K562 (cell line): ENCODE data around the gene ZBTB16.

Source experiments
- ESRRA ChIP-seq: fragments of 450-650 bp; IDR thresholded peaks from 2 replicates; pipeline ENCODE4 v1.6.1; 2014; ENCODE audit warnings: low read depth, mild to moderate bottlenecking, moderate library complexity, borderline replicate concordance
- EWSR1 ChIP-seq: fragments of 450-650 bp; IDR thresholded peaks from 2 replicates; pipeline ENCODE4 v1.6.1; 2018; ENCODE audit warnings: borderline replicate concordance, mild to moderate bottlenecking, low read depth, moderate library complexity; ENCODE audit not compliant: partially characterized antibody
- KDM1A ChIP-seq, 2 experiments: fragments of 450-650 bp; IDR thresholded peaks; 2 replicates each; pipeline ENCODE4 v1.6.1; 2016; ENCODE audit warnings: mild to moderate bottlenecking in 2 of 2
- PRPF4 ChIP-seq: fragments of 200-400 bp; formaldehyde crosslinking; IDR thresholded peaks from one replicate; pipeline ENCODE4 v1.6.1; 2017; ENCODE audit warnings: low read length, low read depth, mild to moderate bottlenecking; ENCODE audit not compliant: insufficient read depth, poor library complexity, severe bottlenecking
- SRF ChIP-seq, 2 experiments: fragments of 250-450, 450-650 bp in 1 of 2; sonication (Bioruptor Pico) in 1 of 2; sonication (generic) in 1 of 2; formaldehyde crosslinking; IDR thresholded peaks; 2 replicates each; pipeline versions ENCODE4 v1.5.0 to v1.5.1; 2020 to 2022; ENCODE audit warnings: mild to moderate bottlenecking in 1 of 2, missing genetic modification reagents in 1 of 2
- ZNF217 ChIP-seq: sonication (generic); formaldehyde crosslinking; IDR thresholded peaks from 2 replicates; pipeline ENCODE4 v1.8.0; 2022; ENCODE audit warnings: mild to moderate bottlenecking, missing genetic modification reagents
- TF ChIP-seq, protein P1 (sequence below): IDR thresholded peaks from 2 replicates; pipeline ENCODE4 v1.6.1; 2014; ENCODE audit warnings: antibody characterized with exemption
- TF ChIP-seq, protein P2 (sequence below), 3 experiments: IDR thresholded peaks in 2 of 3; conservative IDR thresholded peaks in 1 of 3; 2 replicates each; pipeline ENCODE4 v1.5.1; 2011 to 2012; ENCODE audit warnings: low read length in 3 of 3, mild to moderate bottlenecking in 3 of 3, control low read depth in 2 of 3, improper control_type of control experiment in 1 of 3, inconsistent platforms in 1 of 3, low read depth in 1 of 3, mixed read lengths in 1 of 3, moderate library complexity in 1 of 3; ENCODE audit not compliant: insufficient read depth in 2 of 3
- TF ChIP-seq, protein P3 (sequence below): sonication (generic); formaldehyde crosslinking; IDR thresholded peaks from 2 replicates; pipeline ENCODE4 v1.9.0; 2022; ENCODE audit warnings: mild to moderate bottlenecking, missing genetic modification reagents

DNA sequence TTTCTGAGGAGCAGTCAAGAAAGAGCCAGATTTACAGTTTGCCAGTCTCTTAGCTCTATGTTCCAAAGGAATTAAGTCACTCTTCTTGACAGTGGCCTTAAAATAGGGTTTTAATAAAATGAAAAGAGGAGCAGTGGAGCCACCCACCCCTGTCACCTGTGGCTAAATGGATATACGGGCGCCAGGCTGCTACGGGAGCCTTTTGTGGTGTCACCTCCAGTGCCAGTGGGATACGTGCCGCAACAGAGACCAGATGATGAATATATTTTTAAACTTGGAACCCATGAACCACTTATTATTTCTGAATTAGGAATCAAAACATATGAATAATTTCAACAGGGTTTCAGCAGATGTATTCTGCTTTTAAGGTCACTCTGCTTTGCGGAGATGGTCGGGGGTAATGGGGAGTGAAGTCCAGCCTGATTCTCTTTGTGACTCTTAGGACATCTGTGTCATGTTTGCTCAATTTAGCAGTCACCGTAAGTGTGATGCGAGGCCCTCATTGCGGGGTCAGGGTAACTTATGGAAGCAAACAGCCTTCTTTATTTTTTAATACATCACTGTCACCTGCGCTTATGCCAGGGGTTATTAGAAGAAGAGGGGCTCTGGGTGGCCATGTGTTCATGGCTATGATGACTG is 64.3 kb downstream of the ZBTB16 start:
- TF ChIP-seq, protein P1, sequence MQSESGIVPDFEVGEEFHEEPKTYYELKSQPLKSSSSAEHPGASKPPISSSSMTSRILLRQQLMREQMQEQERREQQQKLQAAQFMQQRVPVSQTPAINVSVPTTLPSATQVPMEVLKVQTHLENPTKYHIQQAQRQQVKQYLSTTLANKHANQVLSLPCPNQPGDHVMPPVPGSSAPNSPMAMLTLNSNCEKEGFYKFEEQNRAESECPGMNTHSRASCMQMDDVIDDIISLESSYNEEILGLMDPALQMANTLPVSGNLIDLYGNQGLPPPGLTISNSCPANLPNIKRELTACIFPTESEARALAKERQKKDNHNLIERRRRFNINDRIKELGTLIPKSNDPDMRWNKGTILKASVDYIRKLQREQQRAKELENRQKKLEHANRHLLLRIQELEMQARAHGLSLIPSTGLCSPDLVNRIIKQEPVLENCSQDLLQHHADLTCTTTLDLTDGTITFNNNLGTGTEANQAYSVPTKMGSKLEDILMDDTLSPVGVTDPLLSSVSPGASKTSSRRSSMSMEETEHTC: no peak
- TF ChIP-seq, protein P2, sequence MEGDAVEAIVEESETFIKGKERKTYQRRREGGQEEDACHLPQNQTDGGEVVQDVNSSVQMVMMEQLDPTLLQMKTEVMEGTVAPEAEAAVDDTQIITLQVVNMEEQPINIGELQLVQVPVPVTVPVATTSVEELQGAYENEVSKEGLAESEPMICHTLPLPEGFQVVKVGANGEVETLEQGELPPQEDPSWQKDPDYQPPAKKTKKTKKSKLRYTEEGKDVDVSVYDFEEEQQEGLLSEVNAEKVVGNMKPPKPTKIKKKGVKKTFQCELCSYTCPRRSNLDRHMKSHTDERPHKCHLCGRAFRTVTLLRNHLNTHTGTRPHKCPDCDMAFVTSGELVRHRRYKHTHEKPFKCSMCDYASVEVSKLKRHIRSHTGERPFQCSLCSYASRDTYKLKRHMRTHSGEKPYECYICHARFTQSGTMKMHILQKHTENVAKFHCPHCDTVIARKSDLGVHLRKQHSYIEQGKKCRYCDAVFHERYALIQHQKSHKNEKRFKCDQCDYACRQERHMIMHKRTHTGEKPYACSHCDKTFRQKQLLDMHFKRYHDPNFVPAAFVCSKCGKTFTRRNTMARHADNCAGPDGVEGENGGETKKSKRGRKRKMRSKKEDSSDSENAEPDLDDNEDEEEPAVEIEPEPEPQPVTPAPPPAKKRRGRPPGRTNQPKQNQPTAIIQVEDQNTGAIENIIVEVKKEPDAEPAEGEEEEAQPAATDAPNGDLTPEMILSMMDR (IDR thresholded peaks at IDR 0.05 in 2 of 3, conservative IDR thresholded peaks at IDR 0.05 in 1 of 3; ENCODE audit: insufficient read depth in 2 of 3, low read depth in 1 of 3, low read length in 3 of 3): no peak
- TF ChIP-seq SRF (CRISPR knock-in tag; IDR thresholded peaks at IDR 0.05) (no peak), ZNF217 (no peak), KDM1A (IDR thresholded peaks at IDR 0.05) (no peak), PRPF4 (no peak), EWSR1 (no peak), ESRRA (no peak)
- TF ChIP-seq, protein P3, sequence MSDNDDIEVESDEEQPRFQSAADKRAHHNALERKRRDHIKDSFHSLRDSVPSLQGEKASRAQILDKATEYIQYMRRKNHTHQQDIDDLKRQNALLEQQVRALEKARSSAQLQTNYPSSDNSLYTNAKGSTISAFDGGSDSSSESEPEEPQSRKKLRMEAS (CRISPR knock-in tag): no peak
